HG03521 (cell line): ENCODE results near the gene CCDC182.

Experiments used
- ATAC-seq: cut with Tn5 transposase; IDR thresholded peaks from one replicate; pipeline ENCODE4 v1.9.1; 2021; ENCODE audit warnings: mild to moderate bottlenecking, moderate library complexity; ENCODE audit not compliant: unreplicated experiment

CCDC182 gene

GRCh38 chr17:57757735-57758134 is 12.6 kb upstream of the CCDC182 start:
- no peak for ATAC-seq

DNA sequence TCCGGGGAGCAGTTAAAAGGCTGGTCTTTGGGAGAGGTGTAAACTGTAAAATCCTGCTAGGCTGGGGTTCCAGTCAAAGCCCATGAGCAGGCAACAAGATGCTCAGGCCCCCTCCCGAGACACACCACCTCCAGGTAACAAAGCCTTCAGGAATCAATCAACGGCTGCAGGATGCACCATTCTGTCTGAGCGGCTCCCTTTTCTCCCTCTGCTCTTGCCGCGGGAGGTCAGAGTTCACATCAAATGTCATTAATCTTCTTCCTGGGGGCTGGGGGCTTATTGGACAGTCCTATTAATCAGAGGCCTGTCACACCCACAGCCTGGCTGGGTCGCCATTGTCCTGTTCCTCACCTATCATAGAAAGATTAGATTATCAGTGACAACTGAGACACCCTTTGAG is 11.9 kb upstream of the CCDC182 start:
- no peak for ATAC-seq

- ATAC-seq = no peak
Measured at GRCh38 chr17:57755480-57756070, 10.5 kb upstream of the CCDC182 start.

DNA sequence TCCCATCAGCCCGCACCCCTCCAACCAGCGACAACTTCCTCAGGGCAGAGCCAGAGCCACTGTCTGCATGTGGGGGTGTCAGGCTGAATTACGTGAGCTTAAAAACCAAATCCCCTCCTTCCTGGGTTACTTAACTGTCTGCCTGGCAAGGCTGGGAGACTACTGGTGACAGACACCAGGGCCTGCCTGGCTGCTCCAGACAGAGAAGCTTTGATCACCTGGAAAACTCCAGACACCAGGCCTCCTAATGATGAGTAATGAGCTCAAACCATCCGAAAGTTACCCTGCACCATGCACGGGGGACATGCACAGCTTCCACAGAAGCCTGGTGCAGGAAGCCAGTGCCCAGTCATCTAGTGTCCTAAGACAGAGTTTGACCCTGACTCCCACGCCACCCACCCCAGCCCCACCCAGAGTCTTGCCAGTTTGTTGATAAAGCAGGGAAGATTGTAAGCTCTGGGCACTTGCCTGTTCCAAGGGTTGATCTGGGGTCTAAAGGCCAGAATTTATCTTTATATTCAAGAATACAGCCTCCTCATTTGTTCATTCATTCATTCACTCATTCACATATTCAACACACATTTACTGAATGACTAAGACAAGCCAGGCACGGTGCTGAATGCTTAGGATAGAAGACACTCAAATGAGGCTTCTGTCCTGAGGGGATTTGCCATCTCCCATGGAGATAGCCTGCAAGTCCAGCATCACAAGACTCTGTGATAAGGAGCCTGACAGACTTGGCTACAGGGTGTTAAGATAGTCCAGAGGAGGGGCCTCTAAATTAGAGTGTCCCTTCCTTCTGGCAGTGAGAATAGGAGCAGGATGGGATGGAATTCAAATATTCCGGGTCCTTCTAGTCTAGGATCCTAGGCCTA is 7.2 kb upstream of the CCDC182 start:
- ATAC-seq = no peak

DNA sequence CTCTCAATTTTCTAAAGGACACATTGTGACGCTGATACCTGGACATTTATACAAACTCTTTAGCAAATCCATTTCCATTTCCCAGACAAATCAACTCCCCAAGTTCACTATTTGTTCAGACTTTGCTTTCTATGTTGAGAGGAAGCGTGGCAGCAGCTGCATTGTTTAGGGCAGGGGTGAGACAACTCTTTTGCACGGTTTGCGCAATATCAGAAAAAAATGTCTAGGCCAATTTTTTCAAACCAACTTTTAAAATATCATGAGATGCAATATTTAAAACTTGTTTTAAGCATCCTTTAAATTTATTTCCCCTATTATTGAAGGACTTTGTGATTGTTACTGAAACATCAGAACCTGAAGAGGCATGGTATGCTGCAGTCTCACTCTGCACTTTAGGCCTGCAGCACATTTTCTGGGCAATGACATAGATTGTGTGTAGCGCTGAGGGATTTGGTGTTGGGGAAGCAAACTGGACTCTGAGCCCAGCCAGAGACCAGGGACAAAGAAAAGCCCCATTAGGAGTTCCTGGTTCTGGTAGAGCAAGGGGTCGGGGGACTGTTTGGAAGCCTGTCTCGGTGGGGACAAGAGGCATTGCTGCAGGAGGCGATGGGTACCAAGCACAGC is 6.4 kb upstream of the CCDC182 start:
- ATAC-seq = no peak

DNA sequence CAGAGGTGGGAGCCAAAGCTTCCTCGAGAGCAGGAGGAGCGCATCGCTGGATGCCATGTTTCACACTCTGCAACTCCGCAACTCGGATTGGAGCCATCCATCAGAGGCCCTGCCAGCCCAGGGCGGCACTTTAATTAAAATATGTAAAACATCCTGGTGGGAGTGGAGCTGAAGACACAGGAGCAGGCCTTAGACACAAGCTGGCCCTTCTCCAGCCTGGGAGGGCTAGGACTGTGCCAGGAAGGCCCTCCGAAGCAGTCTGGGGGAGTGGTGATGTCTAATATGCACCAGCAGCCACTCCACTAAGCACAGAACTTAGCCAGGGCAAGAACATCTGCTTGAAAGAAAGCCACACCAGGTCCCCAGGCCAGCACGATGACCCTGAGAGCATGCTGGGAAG is 5.8 kb upstream of the CCDC182 start:
- ATAC-seq = no peak

DNA sequence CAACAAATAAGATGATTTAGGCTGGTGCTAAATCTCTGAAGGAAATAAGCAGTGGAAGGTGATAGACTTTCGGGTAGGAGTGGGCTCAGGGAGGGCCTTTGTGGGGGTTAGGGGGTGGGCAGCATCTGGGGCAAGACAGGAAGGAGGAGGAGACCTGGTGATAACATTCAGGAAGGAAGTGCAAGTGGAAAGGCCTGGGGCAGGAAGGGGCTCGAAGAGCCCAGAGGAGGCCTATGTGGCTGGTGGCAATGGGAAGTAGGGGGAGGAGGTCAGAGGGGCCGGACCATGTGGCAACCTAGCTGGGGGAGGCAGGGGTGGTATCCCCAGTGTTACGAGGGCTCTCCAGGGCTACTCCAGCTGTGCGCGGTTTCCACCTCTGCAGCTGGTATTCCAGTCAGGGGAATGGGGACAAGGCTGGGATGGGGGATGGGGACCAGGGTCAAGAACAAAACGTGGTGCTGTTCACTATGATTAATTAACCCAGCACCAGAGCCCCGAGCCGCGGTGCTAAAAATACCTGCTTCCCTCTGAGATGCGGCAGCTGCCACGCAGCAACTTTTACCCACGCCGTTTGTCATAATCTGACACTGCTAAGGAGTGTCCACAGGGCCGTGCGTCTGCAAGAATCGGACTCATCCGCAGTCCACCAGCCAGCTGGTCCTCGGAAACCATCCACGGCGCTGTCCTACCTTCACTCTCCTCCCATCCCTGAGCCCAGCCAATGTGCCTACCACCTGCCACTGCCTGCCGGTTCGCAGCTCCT is 5.2 kb upstream of the CCDC182 start:
- ATAC-seq = no peak

GRCh38 chr17:57749701-57750100 is 4.6 kb upstream of the CCDC182 start:
- ATAC-seq = no peak

- no peak for ATAC-seq
Measured at GRCh38 chr17:57747221-57748017, 2.3 kb upstream of the CCDC182 start.

GRCh38 chr17:57746221-57746620 is 1.1 kb upstream of the CCDC182 start:
- ATAC-seq = no peak

- no peak for ATAC-seq
Measured at GRCh38 chr17:57744195-57745170, 616 bp downstream of the CCDC182 start.

GRCh38 chr17:57740235-57740528 is 4.9 kb downstream of the CCDC182 start:
- ATAC-seq = no peak

DNA sequence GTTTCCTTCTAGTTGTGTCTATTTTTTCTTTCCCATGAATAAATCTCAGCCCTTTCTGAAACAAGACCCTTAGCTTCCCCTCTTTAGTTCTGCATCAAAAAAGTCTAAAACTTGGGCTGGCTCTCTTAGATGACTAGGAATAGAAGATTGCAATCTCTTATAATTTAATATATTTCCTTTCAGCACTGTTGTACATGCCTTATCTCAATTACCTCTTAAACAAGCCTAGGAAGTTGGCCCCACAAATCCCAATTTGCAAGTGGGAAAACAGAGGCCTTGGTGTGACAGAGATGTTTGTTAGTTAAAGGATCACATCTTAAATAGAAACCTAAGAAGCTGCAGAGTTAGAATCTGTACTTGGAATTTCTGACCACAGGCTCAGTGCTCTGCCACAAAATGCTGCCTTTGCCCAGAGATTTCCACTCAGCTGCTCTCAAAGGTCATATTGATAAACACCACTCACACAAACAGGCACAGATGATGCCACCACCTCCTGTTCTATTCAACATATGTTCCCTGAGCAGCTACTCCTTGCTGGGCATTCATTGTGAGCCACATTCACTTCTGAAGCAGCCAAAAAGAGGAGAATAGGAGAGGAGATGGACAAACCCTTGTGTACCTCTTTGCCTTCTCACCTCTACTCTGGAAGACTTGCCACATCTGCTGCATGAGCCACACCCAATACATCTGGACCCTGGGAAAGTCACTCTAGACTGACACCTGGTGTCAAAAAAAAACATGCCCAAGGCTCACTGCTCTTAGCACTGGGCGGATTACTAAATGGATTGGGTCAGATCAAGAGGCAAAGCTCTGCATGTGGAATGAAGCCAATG is 5.5 kb downstream of the CCDC182 start:
- ATAC-seq = no peak

DNA sequence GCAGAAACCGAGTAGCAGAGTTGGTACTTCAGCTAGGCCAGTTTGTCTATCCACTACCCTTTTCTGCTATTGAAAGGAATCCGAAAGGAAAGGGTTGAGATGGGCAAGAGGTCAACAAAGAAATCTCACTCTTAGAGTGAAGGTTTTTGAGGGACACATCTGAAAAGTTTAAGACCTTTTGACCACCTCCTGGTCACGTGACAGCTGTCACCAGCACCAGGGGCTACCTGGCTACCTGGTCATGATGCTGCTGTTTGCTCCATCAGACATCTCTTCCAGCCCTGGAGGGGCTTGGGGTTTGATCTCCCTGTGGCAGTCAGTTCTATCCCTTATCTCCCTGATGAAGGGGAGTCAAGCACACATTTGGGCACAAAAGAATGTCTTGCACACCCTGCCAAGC is 7.6 kb downstream of the CCDC182 start:
- ATAC-seq = no peak

- no peak for ATAC-seq
Measured at GRCh38 chr17:57735707-57736106, 9.4 kb downstream of the CCDC182 start.

DNA sequence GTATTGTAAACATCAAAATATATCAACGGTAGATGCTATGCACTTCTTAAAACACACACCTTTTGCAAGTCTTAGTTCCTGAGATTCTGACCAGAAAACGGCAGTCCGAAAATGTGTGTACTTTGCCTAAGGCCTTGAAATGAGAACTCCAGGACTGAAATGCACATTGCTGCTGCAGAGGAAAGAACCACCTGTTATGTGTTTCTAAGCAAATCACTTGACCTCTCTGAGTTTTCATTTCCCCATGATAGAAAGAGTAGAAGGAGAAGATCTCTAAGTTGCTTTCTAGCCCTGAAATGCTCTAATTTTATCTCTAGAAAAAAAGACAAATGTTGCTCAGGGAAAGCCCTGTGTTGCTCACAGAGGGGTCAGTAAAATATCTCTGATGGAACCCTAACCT is 9.9 kb downstream of the CCDC182 start:
- no peak for ATAC-seq

DNA sequence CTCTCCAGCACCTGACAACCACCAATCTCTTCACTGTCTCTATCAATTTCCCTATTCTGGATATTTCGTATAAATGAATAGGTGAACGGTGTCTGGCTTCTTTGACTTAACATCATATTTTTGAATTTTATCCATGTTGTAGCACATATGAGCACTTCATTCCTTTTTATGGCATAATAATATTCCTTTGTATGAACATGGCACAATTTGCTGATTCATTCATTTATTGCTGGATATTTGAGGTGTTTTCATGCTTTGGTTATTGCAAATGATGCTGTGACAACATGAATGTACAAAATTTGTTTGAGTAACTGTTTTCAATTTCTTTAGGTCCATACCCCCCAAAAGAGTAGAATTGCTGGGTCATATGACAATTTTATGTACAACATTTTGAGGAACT is 12.0 kb downstream of the CCDC182 start:
- no peak for ATAC-seq

GRCh38 chr17:57732062-57732461 is 13.0 kb downstream of the CCDC182 start:
- no peak for ATAC-seq
